Body of pancreas (tissue), 4 donors: ENCODE data around the gene COL5A1. TPM values are rescaled to one million over a fixed set of nuclear protein-coding genes. Genes with fewer than 3 reads are reported as not detected.

Experiments
- ATAC-seq: fragments of 150-250 bp; one replicate; pipeline ENCODE4 v1.9.1; 2016
- DNase-seq, 4 donors: peaks; one replicate each; pipeline ENCODE4 v3.0.0-alpha.2; 2019
- H3K27ac ChIP-seq, 4 donors: fragments of 200-600 bp; sonication (generic); 1 replicate in 3 of 4; 2 replicates in 1 of 4; pipeline versions ENCODE4 v1.5.1 to v1.6.1; 2016 to 2019; ENCODE audit warnings: mild to moderate bottlenecking in 1 of 4, mixed read lengths in 1 of 4, moderate library complexity in 1 of 4
- H3K27me3 ChIP-seq, 2 donors: fragments of 200-600 bp; sonication (generic); one replicate each; pipeline ENCODE4 v1.6.0; 2016; ENCODE audit warnings: mild to moderate bottlenecking in 1 of 2
- H3K36me3 ChIP-seq, 2 donors: fragments of 200-600 bp; sonication (generic); replicated peaks in 1 of 2; 2 replicates each; pipeline ENCODE4 v1.5.1; 2016; ENCODE audit warnings: low read depth in 2 of 2; ENCODE audit not compliant: insufficient read depth in 1 of 2
- H3K4me1 ChIP-seq: fragments of 200-600 bp; sonication (generic); one replicate; pipeline ENCODE4 v1.6.0; 2016
- H3K4me3 ChIP-seq, 2 donors: fragments of 200-600 bp; sonication (generic); 1 replicate in 1 of 2; 2 replicates in 1 of 2; pipeline ENCODE4 v1.5.1; 2016 to 2019
- H3K9me3 ChIP-seq, 3 donors: fragments of 200-600 bp; sonication (generic); 1 replicate in 2 of 3; 2 replicates in 1 of 3; pipeline ENCODE4 v1.5.1; 2016
- CTCF ChIP-seq, 7 experiments: fragments of 450-650 bp in 4 of 7; fragments of 200-600 bp in 3 of 7; sonication (generic) in 3 of 7; IDR thresholded peaks; one replicate each; pipeline ENCODE4 v1.5.1; 2016 to 2019; ENCODE audit warnings: antibody characterized with exemption in 7 of 7
- POLR2A ChIP-seq, 3 donors: fragments of 450-650 bp; IDR thresholded peaks; one replicate each; pipeline ENCODE4 v1.6.1; 2016; ENCODE audit warnings: antibody characterized with exemption in 3 of 3, mild to moderate bottlenecking in 2 of 3
- WGBS, 2 donors: methylation state at CpG; one replicate each; pipeline ENCODE4 v1.1.5; 2017; 5-methylcytosine and 5-hydroxymethylcytosine counted together
- intact Hi-C: fragments of 100-400 bp; cut with DNase I; formaldehyde crosslinking; loops from one replicate; pipeline ENCODE4 v1.15.1; 2023
- total RNA-seq, 2 donors: library from RNA; depleted of rRNA; stranded (reverse); fragments of >200 nt; gene quantifications; one replicate each; pipeline ENCODE4 v1.1.0, GENCODE V29; 2016

COL5A1 gene
- total RNA-seq, 2 donors from 2014 or later = 7.0 to 14.5 TPM

GRCh38 chr9:134676361-134676760 is 34.8 kb downstream of the COL5A1 start:
- Histone ChIP-seq H3K27ac (no peak overlapping the region), H3K4me3 (no peak overlapping the region), H3K36me3 (no peaks in the 10 kb centered on the region), H3K27me3 (no peaks in the 10 kb centered on the region), H3K4me1 (no peaks in the 10 kb centered on the region), H3K9me3 (no peaks in the 10 kb centered on the region)
- intact Hi-C loops = no loop called here
- DNase-seq (no peak), ATAC-seq (no peak)
- WGBS, 2 donors = 31 to 36% methylated on average over 5 of the region's 5 CpGs
- TF ChIP-seq POLR2A (IDR thresholded peaks at IDR 0.05) (no peak), CTCF (IDR thresholded peaks at IDR 0.05) (no peak)

GRCh38 chr9:134676886-134677285 is 35.3 kb downstream of the COL5A1 start:
- DNase-seq = no peak
- H3K4me1 ChIP-seq = no peaks in the 10 kb centered on the region
- 78 to 79% methylated on average over 6 of the region's 6 CpGs for WGBS, 2 donors
- H3K27ac ChIP-seq = no peak overlapping the region
- no peaks in the 10 kb centered on the region for H3K27me3 ChIP-seq
- no peak overlapping the region for H3K4me3 ChIP-seq
- H3K9me3 ChIP-seq = no peaks in the 10 kb centered on the region
- no peaks in the 10 kb centered on the region for H3K36me3 ChIP-seq
- TF ChIP-seq POLR2A (IDR thresholded peaks at IDR 0.05) (no peak), CTCF (IDR thresholded peaks at IDR 0.05) (no peak)
- intact Hi-C loops = no loop called here
- no peak for ATAC-seq

- H3K4me1 ChIP-seq = no peaks in the 10 kb centered on the region
- H3K36me3 ChIP-seq = no peaks in the 10 kb centered on the region
- no peak for ATAC-seq
- no peak overlapping the region for H3K4me3 ChIP-seq
- WGBS, 2 donors = 75 to 80% methylated on average over 10 to 11 of the region's 11 CpGs
- no peaks in the 10 kb centered on the region for H3K9me3 ChIP-seq
- TF ChIP-seq CTCF (IDR thresholded peaks at IDR 0.05) (no peak), POLR2A (IDR thresholded peaks at IDR 0.05) (no peak)
- intact Hi-C loops = no loop called here
- no peak overlapping the region for H3K27ac ChIP-seq
- DNase-seq = no peak
- H3K27me3 ChIP-seq = no peaks in the 10 kb centered on the region
Measured at GRCh38 chr9:134677743-134678142, 36.1 kb downstream of the COL5A1 start.

GRCh38 chr9:134678206-134678605 is 36.6 kb downstream of the COL5A1 start:
- Histone ChIP-seq H3K36me3 (no peaks in the 10 kb centered on the region), H3K27ac (no peak overlapping the region), H3K27me3 (no peaks in the 10 kb centered on the region), H3K4me3 (no peak overlapping the region), H3K4me1 (no peaks in the 10 kb centered on the region), H3K9me3 (no peaks in the 10 kb centered on the region)
- DNase-seq = no peak
- WGBS, 2 donors = 0 to 52% methylated on average over 1 to 8 of the region's 8 CpGs
- intact Hi-C loops = no loop called here
- TF ChIP-seq CTCF (IDR thresholded peaks at IDR 0.05) = no peak
- TF ChIP-seq POLR2A (IDR thresholded peaks at IDR 0.05) = no peak
- no peak for ATAC-seq

GRCh38 chr9:134678666-134679443 is 37.3 kb downstream of the COL5A1 start:
- Histone ChIP-seq H3K36me3 (no peaks in the 10 kb centered on the region), H3K4me1 (no peaks in the 10 kb centered on the region), H3K9me3 (no peaks in the 10 kb centered on the region), H3K27me3 (no peaks in the 10 kb centered on the region), H3K4me3 (no peak overlapping the region), H3K27ac (no peak overlapping the region)
- no peak for DNase-seq
- ATAC-seq = no peak
- TF ChIP-seq POLR2A (IDR thresholded peaks at IDR 0.05) (no peak), CTCF (IDR thresholded peaks at IDR 0.05) (no peak)
- intact Hi-C loops = no loop called here
- WGBS, 2 donors = 52 to 66% methylated on average over 10 to 16 of the region's 17 CpGs
